Naive thymus-derived CD8-positive, alpha-beta T cell (primary cell): ENCODE data around the gene CFAP90. TPM values are rescaled to one million over a fixed set of nuclear protein-coding genes. Genes with fewer than 3 reads are reported as not detected.
A peak's percentile ranks its signal among the peaks of the same experiment; 100 is the strongest.

Experiments
- ATAC-seq, 2 donors: fragments of 150-1000 bp; cut with Tn5 transposase in 1 of 2; sonication (Bioruptor Pico), chemical (Tn5 transposase) in 1 of 2; 1 replicate in 1 of 2; 2 replicates in 1 of 2; pipeline ENCODE4 v1.10.0; 2021; ENCODE audit warnings: mild to moderate bottlenecking in 2 of 2, moderate library complexity in 2 of 2
- POLR2A ChIA-PET: fragments of 350-600 bp; sonication (Branson Sonifier 250); formaldehyde crosslinking; loops from one replicate; lab custom pipeline; 2021; ENCODE audit warnings: antibody characterized with exemption; lab: Charles Lee
- DNase-seq, 10 donors: peaks; one replicate each; pipeline versions ENCODE4 v3.0.0 to v3.0.0-alpha.2; 2020 to 2022
- H3K27ac Mint-ChIP-seq, 10 donors: one replicate each; pipeline ENCODE4 v1.8.0; 2020 to 2022; ENCODE audit warnings: mild to moderate bottlenecking in 10 of 10, mixed read lengths in 10 of 10, moderate library complexity in 4 of 10, inconsistent platforms in 1 of 10
- H3K27me3 Mint-ChIP-seq, 5 donors: one replicate each; pipeline ENCODE4 v1.8.0; 2021 to 2022; ENCODE audit warnings: mixed read lengths in 5 of 5
- H3K36me3 Mint-ChIP-seq, 3 donors: one replicate each; pipeline ENCODE4 v1.8.0; 2020 to 2022; ENCODE audit warnings: mixed read lengths in 3 of 3, mild to moderate bottlenecking in 2 of 3, inconsistent platforms in 1 of 3
- H3K4me1 Mint-ChIP-seq, 4 donors: one replicate each; pipeline ENCODE4 v1.8.0; 2021 to 2022; ENCODE audit warnings: mixed read lengths in 4 of 4
- H3K4me3 Mint-ChIP-seq, 10 donors: one replicate each; pipeline ENCODE4 v1.8.0; 2020 to 2022; ENCODE audit warnings: mild to moderate bottlenecking in 10 of 10, mixed read lengths in 10 of 10, moderate library complexity in 6 of 10, inconsistent platforms in 1 of 10
- H3K9me3 Mint-ChIP-seq, 9 donors: one replicate each; pipeline ENCODE4 v1.8.0; 2020 to 2022; ENCODE audit warnings: mixed read lengths in 9 of 9, mild to moderate bottlenecking in 3 of 9, inconsistent platforms in 1 of 9, moderate library complexity in 1 of 9
- polyA plus RNA-seq, 3 donors: library from polyadenylated mRNA; unstranded; fragments of 300-500 nt; fragmentation: Illumina TruSeq; gene quantifications; one replicate each; pipeline ENCODE4 v1.2.3, GENCODE V29; 2021
- total RNA-seq, 8 experiments: library from RNA in 2 of 8; stranded (reverse) in 2 of 8; gene quantifications; one replicate each; pipeline ENCODE4 v1.2.3 and lab custom pipeline; 2021 to 2026

The CFAP90 gene
- total RNA-seq (not detected), polyA plus RNA-seq (not detected), total RNA-seq (lab: John Stamatoyannopoulos, UW) (0 reads per million in 6 experiments)

GRCh38 chr5:7850395-7851239 lies at the start of gene CFAP90:
CFAP90 (minus strand) TSS chr5:7851133; CDS start chr5:7851021, 112 bp downstream.
- DNase-seq = peak in 5 of 10 donors; percentile 22 to 34 (median 29)
- ATAC-seq = peak; percentile 49 to 61
- Mint-ChIP-seq H3K9me3 (no peaks in the 10 kb centered on the region), H3K36me3 (no peaks in the 10 kb centered on the region), H3K27ac (peak within 1 kb of the TSS in 6 of 10 donors; percentile 22 to 90 (median 64)), H3K27me3 (peaks cover 10 to 37% (median 31%) of the 10 kb centered on the region in 5 donors), H3K4me1 (peaks cover 7 to 28% (median 20%) of the 10 kb centered on the region in 4 donors), H3K4me3 (peak within 1 kb of the TSS; percentile 78 to 91 (median 83))
- POLR2A ChIA-PET = interaction anchor here (1.4 kb wide), 1 partner anchor 16 kb away, joined by 3 read pairs; no protein-coding TSS in a partner anchor

GRCh38 chr5:7897014-7897600 lies 46.2 kb upstream of the CFAP90 start:
- POLR2A ChIA-PET = no interaction called here
- H3K4me1 Mint-ChIP-seq = peaks cover 0 to 3% (median under 1%) of the 10 kb centered on the region in 4 donors
- no peak for DNase-seq
- peaks cover 26 to 93% (median 45%) of the 10 kb centered on the region in 3 donors for H3K36me3 Mint-ChIP-seq
- no peaks in the 10 kb centered on the region for H3K9me3 Mint-ChIP-seq
- H3K27me3 Mint-ChIP-seq = no peaks in the 10 kb centered on the region
- ATAC-seq = no peak
- peak overlapping the region in 1 of 10 donors; percentile 58 for H3K27ac Mint-ChIP-seq
- H3K4me3 Mint-ChIP-seq = no peak overlapping the region

GRCh38 chr5:7894860-7895259 lies 43.9 kb upstream of the CFAP90 start:
- H3K4me1 Mint-ChIP-seq = peaks cover 0 to 3% (median under 1%) of the 10 kb centered on the region in 4 donors
- DNase-seq = no peak
- no peak for ATAC-seq
- H3K27me3 Mint-ChIP-seq = no peaks in the 10 kb centered on the region
- POLR2A ChIA-PET = no interaction called here
- no peak overlapping the region for H3K4me3 Mint-ChIP-seq
- H3K36me3 Mint-ChIP-seq = peaks cover 15 to 92% (median 46%) of the 10 kb centered on the region in 3 donors
- no peak overlapping the region for H3K27ac Mint-ChIP-seq
- H3K9me3 Mint-ChIP-seq = no peaks in the 10 kb centered on the region

- Mint-ChIP-seq H3K36me3 (peaks cover 11 to 92% (median 43%) of the 10 kb centered on the region in 3 donors), H3K4me1 (peaks cover 0 to 3% (median under 1%) of the 10 kb centered on the region in 4 donors), H3K27ac (peak overlapping the region in 1 of 10 donors; percentile 27), H3K4me3 (no peak overlapping the region), H3K27me3 (no peaks in the 10 kb centered on the region), H3K9me3 (no peaks in the 10 kb centered on the region)
- ATAC-seq (no peak), DNase-seq (no peak)
- POLR2A ChIA-PET = no interaction called here
These were observed 43.5 kb upstream of the CFAP90 start for GRCh38 chr5:7894439-7894838.

GRCh38 chr5:7888901-7889300 lies 38.0 kb upstream of the CFAP90 start:
- no peak for ATAC-seq
- no peak for DNase-seq
- H3K4me3 Mint-ChIP-seq = no peak overlapping the region
- no peaks in the 10 kb centered on the region for H3K27me3 Mint-ChIP-seq
- peaks cover 4 to 88% (median 19%) of the 10 kb centered on the region in 3 donors for H3K36me3 Mint-ChIP-seq
- POLR2A ChIA-PET = no interaction called here
- H3K27ac Mint-ChIP-seq = no peak overlapping the region
- H3K4me1 Mint-ChIP-seq = peaks cover 2 to 6% (median 5%) of the 10 kb centered on the region in 4 donors
- no peaks in the 10 kb centered on the region for H3K9me3 Mint-ChIP-seq

GRCh38 chr5:7886849-7887475 lies 36.0 kb upstream of the CFAP90 start:
- H3K36me3 Mint-ChIP-seq = peaks cover 4 to 86% (median 14%) of the 10 kb centered on the region in 3 donors
- H3K27ac Mint-ChIP-seq = peak overlapping the region in 2 of 10 donors; percentile 48 to 52
- peak; percentile 35 for ATAC-seq
- H3K4me3 Mint-ChIP-seq = no peak overlapping the region
- peak in 3 of 10 donors; percentile 13 to 24 (median 20) for DNase-seq
- no peaks in the 10 kb centered on the region for H3K27me3 Mint-ChIP-seq
- POLR2A ChIA-PET = no interaction called here
- H3K4me1 Mint-ChIP-seq = peaks cover 1 to 7% (median 5%) of the 10 kb centered on the region in 4 donors
- no peaks in the 10 kb centered on the region for H3K9me3 Mint-ChIP-seq

GRCh38 chr5:7884491-7885267 lies 33.7 kb upstream of the CFAP90 start:
- no peak for DNase-seq
- Mint-ChIP-seq H3K36me3 (peaks cover 4 to 90% (median 8%) of the 10 kb centered on the region in 3 donors), H3K27me3 (no peaks in the 10 kb centered on the region), H3K27ac (peak overlapping the region in 3 of 10 donors; percentile 1 to 27 (median 25)), H3K9me3 (no peaks in the 10 kb centered on the region), H3K4me3 (no peak overlapping the region), H3K4me1 (peaks cover 6 to 24% (median 17%) of the 10 kb centered on the region in 4 donors)
- POLR2A ChIA-PET = no interaction called here
- no peak for ATAC-seq

- H3K27ac Mint-ChIP-seq = peak overlapping the region in 1 of 10 donors; percentile 52
- POLR2A ChIA-PET = no interaction called here
- no peaks in the 10 kb centered on the region for H3K9me3 Mint-ChIP-seq
- H3K36me3 Mint-ChIP-seq = peaks cover 0 to 92% (median 15%) of the 10 kb centered on the region in 3 donors
- DNase-seq = no peak
- no peak overlapping the region for H3K4me3 Mint-ChIP-seq
- no peaks in the 10 kb centered on the region for H3K27me3 Mint-ChIP-seq
- no peak for ATAC-seq
- H3K4me1 Mint-ChIP-seq = peaks cover 9 to 34% (median 20%) of the 10 kb centered on the region in 4 donors
These were observed 32.0 kb upstream of the CFAP90 start for GRCh38 chr5:7882926-7883325.

- Mint-ChIP-seq H3K4me3 (no peak overlapping the region), H3K27me3 (no peaks in the 10 kb centered on the region), H3K4me1 (peaks cover 11 to 32% (median 25%) of the 10 kb centered on the region in 4 donors), H3K9me3 (no peaks in the 10 kb centered on the region), H3K27ac (peak overlapping the region in 2 of 10 donors; percentile 48 to 87), H3K36me3 (peaks cover 0 to 92% (median 17%) of the 10 kb centered on the region in 3 donors)
- ATAC-seq (no peak), DNase-seq (no peak)
- POLR2A ChIA-PET = no interaction called here
These were observed 30.9 kb upstream of the CFAP90 start for GRCh38 chr5:7881816-7882215.

- POLR2A ChIA-PET = no interaction called here
- peak overlapping the region in 7 of 10 donors; percentile 8 to 66 (median 47) for H3K27ac Mint-ChIP-seq
These were observed 30.2 kb upstream of the CFAP90 start for GRCh38 chr5:7881091-7881490.

GRCh38 chr5:7878381-7878873 lies 27.5 kb upstream of the CFAP90 start:
- POLR2A ChIA-PET = no interaction called here

More at GRCh38 chr5:7881091-7881490, 30.2 kb upstream of the CFAP90 start:
- Mint-ChIP-seq H3K4me3 (no peak overlapping the region), H3K27me3 (no peaks in the 10 kb centered on the region), H3K9me3 (no peaks in the 10 kb centered on the region), H3K36me3 (peaks cover 0 to 92% (median 21%) of the 10 kb centered on the region in 3 donors), H3K4me1 (peaks cover 10 to 34% (median 27%) of the 10 kb centered on the region in 4 donors)
- no peak for DNase-seq
- no peak for ATAC-seq

More at GRCh38 chr5:7878381-7878873, 27.5 kb upstream of the CFAP90 start:
- H3K9me3 Mint-ChIP-seq = no peaks in the 10 kb centered on the region
- peak overlapping the region in 1 of 10 donors; percentile 49 for H3K27ac Mint-ChIP-seq
- peaks cover 17 to 45% (median 34%) of the 10 kb centered on the region in 4 donors for H3K4me1 Mint-ChIP-seq
- H3K36me3 Mint-ChIP-seq = peaks cover 0 to 90% (median 19%) of the 10 kb centered on the region in 3 donors
- no peaks in the 10 kb centered on the region for H3K27me3 Mint-ChIP-seq
- DNase-seq = no peak
- no peak overlapping the region for H3K4me3 Mint-ChIP-seq
- ATAC-seq = no peak
